GM23338 (cell line): ENCODE measurements around the gene KDM6B. TPM values are rescaled to one million over a fixed set of nuclear protein-coding genes. Genes with fewer than 3 reads are reported as not detected.

ENCODE experiments used
- ATAC-seq: fragments of 200-7000 bp; cut with Tn5 transposase; 3 replicates; pipeline ENCODE4 v1.9.1; 2020
- DNase-seq: peaks from one replicate; pipeline ENCODE4 v3.0.0-alpha.2; 2015; ENCODE audit warnings: low spot score
- H2AFZ ChIP-seq: fragments of 200-600 bp; sonication (generic); 2 replicates; pipeline ENCODE4 v1.8.0; 2016; ENCODE audit warnings: antibody characterized with exemption, mild to moderate bottlenecking, moderate library complexity
- H3F3A ChIP-seq: fragments of 200-600 bp; sonication (generic); replicated peaks from 2 replicates; pipeline ENCODE4 v1.8.0; 2017; ENCODE audit warnings: antibody characterized with exemption, mixed run types, low read depth
- H3K27ac ChIP-seq: fragments of 200-600 bp; sonication (generic); 2 replicates; pipeline ENCODE4 v1.6.1; 2016; ENCODE audit warnings: low read depth
- H3K27me3 ChIP-seq: fragments of 200-600 bp; sonication (generic); 2 replicates; pipeline ENCODE4 v1.8.0; 2016; ENCODE audit warnings: mild to moderate bottlenecking, mixed run types, moderate library complexity; ENCODE audit not compliant: insufficient read depth
- H3K36me3 ChIP-seq: fragments of 200-600 bp; sonication (generic); 2 replicates; pipeline ENCODE4 v1.8.0; 2016; ENCODE audit warnings: mild to moderate bottlenecking; ENCODE audit not compliant: insufficient read depth
- H3K4me1 ChIP-seq: fragments of 200-600 bp; sonication (generic); 2 replicates; pipeline ENCODE4 v1.8.0; 2016; ENCODE audit warnings: mild to moderate bottlenecking, moderate library complexity; ENCODE audit not compliant: insufficient read depth
- H3K4me2 ChIP-seq: fragments of 200-600 bp; sonication (generic); 2 replicates; pipeline ENCODE4 v1.7.1; 2017; ENCODE audit warnings: mixed run types
- H3K4me3 ChIP-seq: fragments of 200-600 bp; sonication (generic); 2 replicates; pipeline ENCODE4 v1.6.1; 2016; ENCODE audit warnings: mixed run types
- H3K79me2 ChIP-seq: fragments of 200-600 bp; sonication (generic); replicated peaks from 2 replicates; pipeline ENCODE4 v1.8.0; 2017; ENCODE audit warnings: mild to moderate bottlenecking; ENCODE audit not compliant: insufficient read depth
- H3K9me2 ChIP-seq: fragments of 200-600 bp; sonication (generic); 2 replicates; pipeline ENCODE4 v1.8.0; 2017; ENCODE audit not compliant: insufficient read depth
- H4K20me1 ChIP-seq: fragments of 200-600 bp; sonication (generic); replicated peaks from 2 replicates; pipeline ENCODE4 v1.8.0; 2017; ENCODE audit warnings: mild to moderate bottlenecking; ENCODE audit not compliant: insufficient read depth
- H3K27ac Mint-ChIP-seq: 2 replicates; pipeline ENCODE4 v1.8.0; 2020; ENCODE audit warnings: inconsistent platforms, mild to moderate bottlenecking, moderate library complexity, mixed read lengths
- H3K27me3 Mint-ChIP-seq: 3 replicates; pipeline ENCODE4 v1.8.0; 2022; ENCODE audit warnings: low read depth, mild to moderate bottlenecking, moderate library complexity, mixed read lengths, inconsistent platforms; ENCODE audit not compliant: insufficient read depth, poor library complexity
- H3K36me3 Mint-ChIP-seq: 3 replicates; pipeline ENCODE4 v1.8.0; 2021; ENCODE audit warnings: low read depth, mild to moderate bottlenecking, inconsistent platforms, moderate library complexity, mixed read lengths
- H3K4me1 Mint-ChIP-seq: 3 replicates; pipeline ENCODE4 v1.8.0; 2020; ENCODE audit warnings: mild to moderate bottlenecking, inconsistent platforms, mixed read lengths
- H3K4me3 Mint-ChIP-seq: 3 replicates; pipeline ENCODE4 v1.8.0; 2021; ENCODE audit warnings: moderate library complexity, mild to moderate bottlenecking, inconsistent platforms, mixed read lengths
- H3K9me3 Mint-ChIP-seq: 3 replicates; pipeline ENCODE4 v1.8.0; 2020; ENCODE audit warnings: moderate library complexity, mild to moderate bottlenecking, inconsistent platforms, mixed read lengths
- CREB1 ChIP-seq: fragments of 250-450 bp; sonication (Bioruptor Pico); IDR thresholded peaks from 2 replicates; pipeline ENCODE4 v1.5.0; 2020; ENCODE audit warnings: low read depth, mild to moderate bottlenecking, moderate library complexity
- EZH2 ChIP-seq: fragments of 200-600 bp; sonication (generic); IDR thresholded peaks from one replicate; pipeline ENCODE4 v1.8.0; 2017; ENCODE audit warnings: antibody characterized with exemption, mild to moderate bottlenecking, low read depth; ENCODE audit not compliant: unreplicated experiment
- EZH2phosphoT487 ChIP-seq: fragments of 200-600 bp; sonication (generic); IDR thresholded peaks from one replicate; pipeline ENCODE4 v1.8.1; 2018; ENCODE audit warnings: antibody characterized with exemption; ENCODE audit not compliant: unreplicated experiment
- JUNB ChIP-seq: IDR thresholded peaks from one replicate; pipeline ENCODE4 v1.6.1; 2016; ENCODE audit warnings: antibody characterized with exemption; ENCODE audit not compliant: unreplicated experiment
- NANOG ChIP-seq: IDR thresholded peaks from 2 replicates; pipeline ENCODE4 v1.6.1; 2016; ENCODE audit warnings: antibody characterized with exemption, borderline replicate concordance
- POLR2AphosphoS5 ChIP-seq: IDR thresholded peaks from 2 replicates; pipeline ENCODE4 v1.6.1; 2016; ENCODE audit warnings: antibody characterized with exemption, low read depth
- STAT1 ChIP-seq: IDR thresholded peaks from one replicate; pipeline ENCODE4 v1.6.1; 2016; ENCODE audit warnings: antibody characterized with exemption; ENCODE audit not compliant: unreplicated experiment
- ZNF114 ChIP-seq: fragments of 250-450 bp; sonication (Bioruptor Pico); IDR thresholded peaks from 2 replicates; pipeline ENCODE4 v1.5.0; 2020; ENCODE audit warnings: mild to moderate bottlenecking, moderate library complexity
- ZNF331 ChIP-seq: fragments of 250-450 bp; sonication (Bioruptor Pico); IDR thresholded peaks from 2 replicates; pipeline ENCODE4 v1.5.0; 2020; ENCODE audit warnings: low read depth, mild to moderate bottlenecking, moderate library complexity
- polyA plus RNA-seq: library from polyadenylated mRNA; unstranded; fragments of >200 nt; fragmentation: Nextera tagmentation; extraction: Ambion mirVana; gene quantifications from 2 replicates; pipeline ENCODE4 v1.2.1, GENCODE V29; 2016
- total RNA-seq: library from RNA; depleted of rRNA; stranded (reverse); fragments of >200 nt; shearing (Covaris generic); gene quantifications from 2 replicates; pipeline ENCODE4 v1.2.3, GENCODE V29; 2014
- TF ChIP-seq, protein P1 (sequence below): IDR thresholded peaks from 2 replicates; pipeline ENCODE4 v1.6.1; 2016; ENCODE audit warnings: antibody characterized with exemption
- TF ChIP-seq, protein P2 (sequence below), 2 experiments: fragments of 200-600 bp in 1 of 2; sonication (generic) in 1 of 2; conservative IDR thresholded peaks; 2 replicates each; pipeline versions ENCODE4 v1.5.1 to v1.6.1; 2016 to 2017; ENCODE audit warnings: antibody characterized with exemption in 2 of 2, low read depth in 2 of 2, mild to moderate bottlenecking in 2 of 2, moderate library complexity in 1 of 2
- TF ChIP-seq, protein P3 (sequence below): fragments of 250-450 bp; sonication (Bioruptor Pico); IDR thresholded peaks from 2 replicates; pipeline ENCODE4 v1.5.0; 2020; ENCODE audit warnings: mild to moderate bottlenecking, moderate library complexity

Gene KDM6B
- total and polyA plus RNA-seq, 2 experiments from 2014 or later = 1.1 to 1.4 TPM

DNA sequence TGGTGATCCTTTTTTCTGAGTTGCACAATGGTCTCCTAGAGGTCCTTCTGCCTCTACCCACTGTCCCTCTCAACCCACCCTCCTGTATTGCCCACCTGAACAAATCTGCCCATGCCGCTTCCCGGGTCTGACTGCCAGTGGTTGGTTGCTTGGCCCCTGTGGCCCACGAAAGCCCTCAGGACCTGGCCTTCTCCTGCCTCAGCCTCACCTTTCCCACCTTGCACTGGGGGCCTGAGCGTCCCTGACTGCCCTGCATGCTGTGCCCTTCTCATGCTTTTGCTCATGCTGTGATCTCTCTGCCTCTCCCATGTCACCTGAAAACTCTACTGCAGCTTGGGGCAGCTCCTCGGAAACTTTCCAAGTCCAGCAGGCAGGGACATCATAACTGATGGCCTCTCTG lies 13.8 kb upstream of the KDM6B start:
- no peaks in the 10 kb centered on the region for H3F3A ChIP-seq
- Mint-ChIP-seq H3K4me3 (no peak overlapping the region), H3K27ac (no peak overlapping the region), H3K27me3 (peaks cover 27% of the 10 kb centered on the region), H3K36me3 (no peaks in the 10 kb centered on the region; the same call in 2 of the 3 replicates), H3K9me3 (no peaks in the 10 kb centered on the region), H3K4me1 (peaks cover 11% of the 10 kb centered on the region)
- DNase-seq (no peak), ATAC-seq (no peak)
- no peak overlapping the region for H3K4me2 ChIP-seq
- no peak overlapping the region for H3K27ac ChIP-seq
- H3K9me2 ChIP-seq = no peaks in the 10 kb centered on the region
- H2AFZ ChIP-seq = no peak overlapping the region
- peaks cover 21% of the 10 kb centered on the region; the same call in 1 of the 2 replicates for H3K27me3 ChIP-seq
- H3K4me1 ChIP-seq = no peaks in the 10 kb centered on the region
- no peaks in the 10 kb centered on the region for H3K79me2 ChIP-seq
- no peaks in the 10 kb centered on the region for H4K20me1 ChIP-seq
- H3K4me3 ChIP-seq = no peak overlapping the region
- no peak for TF ChIP-seq JUNB
- no peaks in the 10 kb centered on the region for H3K36me3 ChIP-seq

DNA sequence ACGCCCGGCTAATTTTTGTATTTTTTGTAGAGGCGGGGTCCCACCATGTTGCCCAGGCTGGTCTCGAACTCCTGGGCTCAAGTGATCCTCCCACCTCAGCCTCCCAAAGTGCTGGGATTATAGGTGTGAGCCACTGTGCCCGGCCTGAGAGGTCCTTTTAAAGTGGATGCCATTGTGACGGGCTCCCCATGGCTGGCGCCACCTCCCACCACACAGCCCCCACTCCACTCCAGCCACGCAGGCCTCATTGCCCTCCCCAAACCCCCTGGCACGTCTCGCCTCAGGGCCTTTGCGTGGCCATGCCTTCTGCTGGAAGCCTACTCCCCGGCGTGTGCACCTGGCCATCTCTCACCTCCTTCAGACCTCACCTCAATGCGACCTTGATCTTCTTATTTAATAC lies 11.9 kb upstream of the KDM6B start:
- H3K4me3 ChIP-seq = no peak overlapping the region
- no peak overlapping the region for H3K27ac Mint-ChIP-seq
- H3K4me1 ChIP-seq = no peaks in the 10 kb centered on the region
- DNase-seq (no peak), ATAC-seq (no peak)
- H4K20me1 ChIP-seq = no peaks in the 10 kb centered on the region
- H3K4me2 ChIP-seq = no peak overlapping the region
- no peaks in the 10 kb centered on the region for H3K9me2 ChIP-seq
- H3K27ac ChIP-seq = no peak overlapping the region
- peaks cover 27% of the 10 kb centered on the region; the same call in 1 of the 2 replicates for H3K27me3 ChIP-seq
- H3K27me3 Mint-ChIP-seq = peaks cover 31% of the 10 kb centered on the region
- no peaks in the 10 kb centered on the region for H3K36me3 ChIP-seq
- H3K36me3 Mint-ChIP-seq = no peaks in the 10 kb centered on the region
- no peaks in the 10 kb centered on the region for H3F3A ChIP-seq
- peaks cover 15% of the 10 kb centered on the region for H3K4me1 Mint-ChIP-seq
- no peaks in the 10 kb centered on the region for H3K9me3 Mint-ChIP-seq
- no peak overlapping the region for H2AFZ ChIP-seq
- H3K4me3 Mint-ChIP-seq = no peak overlapping the region; the same call in 2 of the 3 replicates
- H3K79me2 ChIP-seq = no peaks in the 10 kb centered on the region
- TF ChIP-seq EZH2 (no peak), NANOG (no peak), STAT1 (no peak), CREB1 (CRISPR knock-in tag) (no peak), ZNF114 (CRISPR knock-in tag) (no peak), ZNF331 (CRISPR knock-in tag) (no peak), JUNB (no peak), EZH2phosphoT487 (no peak), POLR2AphosphoS5 (no peak)
- TF ChIP-seq, protein P1, sequence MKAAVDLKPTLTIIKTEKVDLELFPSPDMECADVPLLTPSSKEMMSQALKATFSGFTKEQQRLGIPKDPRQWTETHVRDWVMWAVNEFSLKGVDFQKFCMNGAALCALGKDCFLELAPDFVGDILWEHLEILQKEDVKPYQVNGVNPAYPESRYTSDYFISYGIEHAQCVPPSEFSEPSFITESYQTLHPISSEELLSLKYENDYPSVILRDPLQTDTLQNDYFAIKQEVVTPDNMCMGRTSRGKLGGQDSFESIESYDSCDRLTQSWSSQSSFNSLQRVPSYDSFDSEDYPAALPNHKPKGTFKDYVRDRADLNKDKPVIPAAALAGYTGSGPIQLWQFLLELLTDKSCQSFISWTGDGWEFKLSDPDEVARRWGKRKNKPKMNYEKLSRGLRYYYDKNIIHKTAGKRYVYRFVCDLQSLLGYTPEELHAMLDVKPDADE = no peak
- TF ChIP-seq, protein P2, sequence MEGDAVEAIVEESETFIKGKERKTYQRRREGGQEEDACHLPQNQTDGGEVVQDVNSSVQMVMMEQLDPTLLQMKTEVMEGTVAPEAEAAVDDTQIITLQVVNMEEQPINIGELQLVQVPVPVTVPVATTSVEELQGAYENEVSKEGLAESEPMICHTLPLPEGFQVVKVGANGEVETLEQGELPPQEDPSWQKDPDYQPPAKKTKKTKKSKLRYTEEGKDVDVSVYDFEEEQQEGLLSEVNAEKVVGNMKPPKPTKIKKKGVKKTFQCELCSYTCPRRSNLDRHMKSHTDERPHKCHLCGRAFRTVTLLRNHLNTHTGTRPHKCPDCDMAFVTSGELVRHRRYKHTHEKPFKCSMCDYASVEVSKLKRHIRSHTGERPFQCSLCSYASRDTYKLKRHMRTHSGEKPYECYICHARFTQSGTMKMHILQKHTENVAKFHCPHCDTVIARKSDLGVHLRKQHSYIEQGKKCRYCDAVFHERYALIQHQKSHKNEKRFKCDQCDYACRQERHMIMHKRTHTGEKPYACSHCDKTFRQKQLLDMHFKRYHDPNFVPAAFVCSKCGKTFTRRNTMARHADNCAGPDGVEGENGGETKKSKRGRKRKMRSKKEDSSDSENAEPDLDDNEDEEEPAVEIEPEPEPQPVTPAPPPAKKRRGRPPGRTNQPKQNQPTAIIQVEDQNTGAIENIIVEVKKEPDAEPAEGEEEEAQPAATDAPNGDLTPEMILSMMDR (conservative IDR thresholded peaks at IDR 0.05; ENCODE audit: low read depth in 2 of 2) = no peak
- TF ChIP-seq, protein P3, sequence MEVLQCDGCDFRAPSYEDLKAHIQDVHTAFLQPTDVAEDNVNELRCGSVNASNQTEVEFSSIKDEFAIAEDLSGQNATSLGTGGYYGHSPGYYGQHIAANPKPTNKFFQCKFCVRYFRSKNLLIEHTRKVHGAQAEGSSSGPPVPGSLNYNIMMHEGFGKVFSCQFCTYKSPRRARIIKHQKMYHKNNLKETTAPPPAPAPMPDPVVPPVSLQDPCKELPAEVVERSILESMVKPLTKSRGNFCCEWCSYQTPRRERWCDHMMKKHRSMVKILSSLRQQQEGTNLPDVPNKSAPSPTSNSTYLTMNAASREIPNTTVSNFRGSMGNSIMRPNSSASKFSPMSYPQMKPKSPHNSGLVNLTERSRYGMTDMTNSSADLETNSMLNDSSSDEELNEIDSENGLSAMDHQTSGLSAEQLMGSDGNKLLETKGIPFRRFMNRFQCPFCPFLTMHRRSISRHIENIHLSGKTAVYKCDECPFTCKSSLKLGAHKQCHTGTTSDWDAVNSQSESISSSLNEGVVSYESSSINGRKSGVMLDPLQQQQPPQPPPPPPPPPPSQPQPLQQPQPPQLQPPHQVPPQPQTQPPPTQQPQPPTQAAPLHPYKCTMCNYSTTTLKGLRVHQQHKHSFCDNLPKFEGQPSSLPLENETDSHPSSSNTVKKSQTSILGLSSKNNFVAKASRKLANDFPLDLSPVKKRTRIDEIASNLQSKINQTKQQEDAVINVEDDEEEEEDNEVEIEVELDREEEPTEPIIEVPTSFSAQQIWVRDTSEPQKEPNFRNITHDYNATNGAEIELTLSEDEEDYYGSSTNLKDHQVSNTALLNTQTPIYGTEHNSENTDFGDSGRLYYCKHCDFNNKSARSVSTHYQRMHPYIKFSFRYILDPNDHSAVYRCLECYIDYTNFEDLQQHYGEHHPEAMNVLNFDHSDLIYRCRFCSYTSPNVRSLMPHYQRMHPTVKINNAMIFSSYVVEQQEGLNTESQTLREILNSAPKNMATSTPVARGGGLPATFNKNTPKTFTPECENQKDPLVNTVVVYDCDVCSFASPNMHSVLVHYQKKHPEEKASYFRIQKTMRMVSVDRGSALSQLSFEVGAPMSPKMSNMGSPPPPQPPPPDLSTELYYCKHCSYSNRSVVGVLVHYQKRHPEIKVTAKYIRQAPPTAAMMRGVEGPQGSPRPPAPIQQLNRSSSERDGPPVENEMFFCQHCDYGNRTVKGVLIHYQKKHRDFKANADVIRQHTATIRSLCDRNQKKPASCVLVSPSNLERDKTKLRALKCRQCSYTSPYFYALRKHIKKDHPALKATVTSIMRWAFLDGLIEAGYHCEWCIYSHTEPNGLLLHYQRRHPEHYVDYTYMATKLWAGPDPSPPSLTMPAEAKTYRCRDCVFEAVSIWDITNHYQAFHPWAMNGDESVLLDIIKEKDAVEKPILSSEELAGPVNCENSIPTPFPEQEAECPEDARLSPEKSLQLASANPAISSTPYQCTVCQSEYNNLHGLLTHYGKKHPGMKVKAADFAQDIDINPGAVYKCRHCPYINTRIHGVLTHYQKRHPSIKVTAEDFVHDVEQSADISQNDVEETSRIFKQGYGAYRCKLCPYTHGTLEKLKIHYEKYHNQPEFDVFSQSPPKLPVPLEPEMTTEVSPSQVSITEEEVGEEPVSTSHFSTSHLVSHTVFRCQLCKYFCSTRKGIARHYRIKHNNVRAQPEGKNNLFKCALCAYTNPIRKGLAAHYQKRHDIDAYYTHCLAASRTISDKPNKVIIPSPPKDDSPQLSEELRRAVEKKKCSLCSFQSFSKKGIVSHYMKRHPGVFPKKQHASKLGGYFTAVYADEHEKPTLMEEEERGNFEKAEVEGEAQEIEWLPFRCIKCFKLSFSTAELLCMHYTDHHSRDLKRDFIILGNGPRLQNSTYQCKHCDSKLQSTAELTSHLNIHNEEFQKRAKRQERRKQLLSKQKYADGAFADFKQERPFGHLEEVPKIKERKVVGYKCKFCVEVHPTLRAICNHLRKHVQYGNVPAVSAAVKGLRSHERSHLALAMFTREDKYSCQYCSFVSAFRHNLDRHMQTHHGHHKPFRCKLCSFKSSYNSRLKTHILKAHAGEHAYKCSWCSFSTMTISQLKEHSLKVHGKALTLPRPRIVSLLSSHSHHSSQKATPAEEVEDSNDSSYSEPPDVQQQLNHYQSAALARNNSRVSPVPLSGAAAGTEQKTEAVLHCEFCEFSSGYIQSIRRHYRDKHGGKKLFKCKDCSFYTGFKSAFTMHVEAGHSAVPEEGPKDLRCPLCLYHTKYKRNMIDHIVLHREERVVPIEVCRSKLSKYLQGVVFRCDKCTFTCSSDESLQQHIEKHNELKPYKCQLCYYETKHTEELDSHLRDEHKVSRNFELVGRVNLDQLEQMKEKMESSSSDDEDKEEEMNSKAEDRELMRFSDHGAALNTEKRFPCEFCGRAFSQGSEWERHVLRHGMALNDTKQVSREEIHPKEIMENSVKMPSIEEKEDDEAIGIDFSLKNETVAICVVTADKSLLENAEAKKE (CRISPR knock-in tag) = no peak
